Kidney epithelial cell (primary cell): ENCODE measurements around the gene CLDN19. TPM values are rescaled to one million over a fixed set of nuclear protein-coding genes. Genes with fewer than 3 reads are reported as not detected.

Experiments used
- DNase-seq: peaks from one replicate; pipeline ENCODE4 v3.0.0-alpha.2; 2010; ENCODE audit warnings: low read depth
- H3K27me3 ChIP-seq: 2 replicates; pipeline ENCODE4 v1.6.0; 2011; ENCODE audit warnings: low read length; ENCODE audit not compliant: control insufficient read depth, insufficient read depth
- H3K36me3 ChIP-seq: 2 replicates; pipeline ENCODE4 v1.5.1; 2011; ENCODE audit warnings: low read length; ENCODE audit not compliant: control insufficient read depth, insufficient read depth
- H3K4me3 ChIP-seq: 2 replicates; pipeline ENCODE4 v1.5.1; 2011; ENCODE audit warnings: low read depth, mild to moderate bottlenecking, control low read depth, low read length
- total RNA-seq: library from RNA; depleted of rRNA; stranded (reverse); fragments of >200 nt; gene quantifications from 2 replicates; pipeline ENCODE4 v1.2.3, GENCODE V29; 2015
- TF ChIP-seq, protein P1 (sequence below): IDR thresholded peaks from 2 replicates; pipeline ENCODE4 v1.5.1; 2011; ENCODE audit warnings: mild to moderate bottlenecking, moderate library complexity, low read length, control low read depth, inconsistent platforms; ENCODE audit not compliant: insufficient read depth, poor library complexity, severe bottlenecking

The CLDN19 gene
- total RNA-seq, 1 donor from 2014 or later, result 0.08 TPM

GRCh38 chr1:42690477-42691156 is 49.4 kb downstream of the CLDN19 start:
- H3K27me3 ChIP-seq, result no peaks in the 10 kb centered on the region
- no peak for DNase-seq
- TF ChIP-seq, protein P1, sequence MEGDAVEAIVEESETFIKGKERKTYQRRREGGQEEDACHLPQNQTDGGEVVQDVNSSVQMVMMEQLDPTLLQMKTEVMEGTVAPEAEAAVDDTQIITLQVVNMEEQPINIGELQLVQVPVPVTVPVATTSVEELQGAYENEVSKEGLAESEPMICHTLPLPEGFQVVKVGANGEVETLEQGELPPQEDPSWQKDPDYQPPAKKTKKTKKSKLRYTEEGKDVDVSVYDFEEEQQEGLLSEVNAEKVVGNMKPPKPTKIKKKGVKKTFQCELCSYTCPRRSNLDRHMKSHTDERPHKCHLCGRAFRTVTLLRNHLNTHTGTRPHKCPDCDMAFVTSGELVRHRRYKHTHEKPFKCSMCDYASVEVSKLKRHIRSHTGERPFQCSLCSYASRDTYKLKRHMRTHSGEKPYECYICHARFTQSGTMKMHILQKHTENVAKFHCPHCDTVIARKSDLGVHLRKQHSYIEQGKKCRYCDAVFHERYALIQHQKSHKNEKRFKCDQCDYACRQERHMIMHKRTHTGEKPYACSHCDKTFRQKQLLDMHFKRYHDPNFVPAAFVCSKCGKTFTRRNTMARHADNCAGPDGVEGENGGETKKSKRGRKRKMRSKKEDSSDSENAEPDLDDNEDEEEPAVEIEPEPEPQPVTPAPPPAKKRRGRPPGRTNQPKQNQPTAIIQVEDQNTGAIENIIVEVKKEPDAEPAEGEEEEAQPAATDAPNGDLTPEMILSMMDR, result no peak
- H3K4me3 ChIP-seq, result no peak overlapping the region
- no peaks in the 10 kb centered on the region for H3K36me3 ChIP-seq

DNA sequence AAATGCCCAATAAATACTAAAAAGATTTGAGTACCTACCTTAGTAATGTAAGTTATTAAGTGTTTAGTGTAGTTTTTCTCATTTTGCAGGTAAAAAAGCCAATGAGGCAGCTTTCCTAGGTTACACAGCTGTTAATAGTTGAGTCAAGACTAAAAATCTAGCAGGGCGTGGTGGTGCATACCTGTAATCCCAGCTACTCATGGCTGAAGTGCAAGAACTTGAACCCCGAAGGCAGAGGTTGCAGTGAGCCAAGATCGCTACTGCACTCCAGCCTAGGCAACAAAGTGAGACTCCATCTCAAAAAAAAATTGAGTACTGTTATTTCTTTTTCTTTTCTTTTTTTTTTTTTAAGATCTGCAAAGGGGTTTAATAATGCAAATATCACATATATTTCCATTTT is 50.1 kb downstream of the CLDN19 start:
- no peaks in the 10 kb centered on the region for H3K36me3 ChIP-seq
- TF ChIP-seq, protein P1, result no peak

GRCh38 chr1:42686418-42686817 is 53.6 kb downstream of the CLDN19 start:
- TF ChIP-seq, protein P1, result no peak
- H3K36me3 ChIP-seq, result no peaks in the 10 kb centered on the region
- H3K27me3 ChIP-seq, result no peaks in the 10 kb centered on the region
- no peak for DNase-seq
- H3K4me3 ChIP-seq, result no peak overlapping the region

More for the DNA sequence above, 50.1 kb downstream of the CLDN19 start:
- Histone ChIP-seq H3K4me3 (no peak overlapping the region), H3K27me3 (no peaks in the 10 kb centered on the region)
- no peak for DNase-seq

- TF ChIP-seq, protein P1, result no peak
- no peaks in the 10 kb centered on the region for H3K36me3 ChIP-seq
- no peak for DNase-seq
Measured at GRCh38 chr1:42684139-42684538, 55.9 kb downstream of the CLDN19 start.

More at GRCh38 chr1:42684139-42684538, 55.9 kb downstream of the CLDN19 start:
- H3K4me3 ChIP-seq, result peak overlapping the region; percentile 85
- H3K27me3 ChIP-seq, result no peaks in the 10 kb centered on the region

Other genes starting within 250 kb of the CLDN19 start
- gene PPIH, start 81.8 kb downstream of the CLDN19 start, total RNA-seq, result 33.1 and 43.7 TPM in 2 replicates
- gene YBX1, start 57.8 kb downstream of the CLDN19 start, total RNA-seq, result 894 and 938 TPM in 2 replicates
- 51.7 and 61.5 TPM in 2 replicates for gene P3H1, start 26.8 kb upstream of the CLDN19 start, total RNA-seq
- 2.9 and 4.6 TPM in 2 replicates for gene C1orf50, start 27.0 kb upstream of the CLDN19 start, total RNA-seq
- gene TMEM269, start 44.8 kb upstream of the CLDN19 start, total RNA-seq, result 0.04 and 0.27 TPM in 2 replicates
- 7.4 and 8.9 TPM in 2 replicates for gene ERMAP, start 76.9 kb upstream of the CLDN19 start, total RNA-seq
- 39.7 and 45.6 TPM in 2 replicates for gene SVBP, start 77.2 kb upstream of the CLDN19 start, total RNA-seq
- 8.8 and 9.4 TPM in 2 replicates for gene ZNF691, start 106.4 kb upstream of the CLDN19 start, total RNA-seq
- 573 and 1,021 TPM in 2 replicates for gene SLC2A1, start 218.6 kb upstream of the CLDN19 start, total RNA-seq